NCI-H460 (cell line): Measurements from ENCODE around the gene CNPPD1. TPM values are rescaled to one million over a fixed set of nuclear protein-coding genes. Genes with fewer than 3 reads are reported as not detected.

Experiments used
- DNase-seq: peaks from one replicate; pipeline ENCODE4 v3.0.0-alpha.2; 2016; ENCODE audit warnings: low read depth; ENCODE audit errors: extremely low read depth
- polyA plus RNA-seq: library from polyadenylated mRNA; depleted of rRNA; stranded (reverse); fragments of >200 nt; gene quantifications from 2 replicates; pipeline ENCODE4 v1.2.3, GENCODE V29; 2014; cell fraction: nucleus; rRNA removed
- total RNA-seq: library from RNA; depleted of rRNA; stranded (reverse); fragments of >200 nt; shearing (Covaris generic); gene quantifications from 2 replicates; pipeline ENCODE4 v1.2.3, GENCODE V29; 2014; rRNA removed

The CNPPD1 gene
- total RNA-seq, result 21.7 and 23.8 TPM in 2 replicates
- 42.6 and 49.2 TPM in 2 replicates for polyA plus RNA-seq

DNA sequence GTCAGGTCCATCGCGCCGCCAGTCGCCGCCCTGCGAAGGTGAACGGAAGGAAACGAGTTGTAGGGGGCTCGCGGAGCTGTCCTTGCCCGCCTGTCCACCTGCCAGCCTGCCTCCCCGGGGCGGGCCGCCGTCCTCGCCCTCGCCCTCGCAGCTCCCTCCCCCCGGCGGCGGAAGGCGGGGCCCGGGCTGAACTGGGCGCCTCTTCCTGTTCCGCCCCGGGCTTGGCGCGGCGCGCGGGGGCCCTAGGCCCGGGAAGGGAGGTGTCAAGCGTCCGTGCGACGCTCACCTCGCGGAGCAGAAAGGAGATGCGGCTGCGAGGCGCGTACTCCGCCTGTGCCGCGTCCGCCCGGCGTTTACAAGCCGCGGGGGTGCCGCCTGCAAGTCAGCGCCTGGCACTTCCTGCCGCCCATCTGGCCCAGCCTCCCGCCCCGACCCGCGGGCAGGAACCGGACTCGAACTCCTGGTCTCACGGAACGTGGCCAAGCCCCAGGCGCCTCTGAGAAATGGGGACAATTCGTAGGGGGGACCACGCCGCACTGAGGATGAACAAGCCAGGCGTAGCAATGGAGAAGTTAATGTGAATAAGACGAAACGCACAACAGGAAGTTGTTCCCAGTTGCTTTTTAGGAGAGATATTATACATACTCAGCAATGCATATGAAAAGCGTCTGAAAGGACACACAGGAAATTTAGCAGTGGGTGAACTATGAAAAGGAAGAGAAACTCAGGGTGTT is at the start of gene CNPPD1:
TSS of gene CNPPD1 (minus strand) at position 108 of the 734 bp plus-strand sequence. CDS start at position 11, 97 bp downstream.
- DNase-seq, result peak; percentile 75

- no peak for DNase-seq
These were observed 48.6 kb upstream of the CNPPD1 start for GRCh38 chr2:219225350-219225749.

GRCh38 chr2:219223831-219224610 is 47.3 kb upstream of the CNPPD1 start:
- DNase-seq, result no peak

- no peak for DNase-seq
These were observed 45.3 kb upstream of the CNPPD1 start for GRCh38 chr2:219221957-219222518.

DNA sequence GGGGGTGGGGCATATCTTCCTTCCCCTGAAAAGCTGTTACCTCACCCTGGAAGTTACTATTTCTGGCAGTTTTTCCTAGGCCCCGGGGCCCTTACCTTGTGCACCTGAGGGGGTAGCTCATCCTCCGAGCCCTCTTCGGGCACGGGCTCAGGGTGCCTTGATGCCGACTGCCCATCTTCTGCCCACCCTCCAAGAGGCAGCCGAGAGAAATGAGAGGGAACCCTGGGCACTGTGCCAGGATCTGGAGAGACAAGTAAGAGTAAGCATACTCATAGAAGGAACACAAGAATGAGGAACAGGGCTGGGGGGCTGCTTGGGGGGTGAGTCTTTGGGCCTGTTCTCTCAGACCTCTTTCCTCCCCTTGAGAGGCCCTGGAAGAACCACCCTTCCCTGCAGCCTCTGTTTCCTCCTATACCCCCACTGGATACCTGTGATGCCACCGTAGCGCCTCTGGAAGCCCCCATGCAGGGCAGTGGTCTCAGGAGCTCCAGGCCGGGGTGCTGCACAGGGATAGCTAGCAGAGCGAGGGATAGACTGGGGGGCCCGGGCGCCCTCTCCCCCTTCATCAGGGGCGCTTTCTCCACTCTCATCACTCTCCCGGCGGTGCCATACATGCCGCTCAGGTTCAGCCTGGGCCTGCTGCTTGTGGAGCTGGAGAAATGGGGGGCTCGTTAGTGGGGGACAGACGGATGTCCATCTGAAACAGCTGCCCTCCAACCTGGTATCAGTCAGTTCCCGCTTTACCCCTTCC is 44.1 kb upstream of the CNPPD1 start:
- no peak for DNase-seq

DNA sequence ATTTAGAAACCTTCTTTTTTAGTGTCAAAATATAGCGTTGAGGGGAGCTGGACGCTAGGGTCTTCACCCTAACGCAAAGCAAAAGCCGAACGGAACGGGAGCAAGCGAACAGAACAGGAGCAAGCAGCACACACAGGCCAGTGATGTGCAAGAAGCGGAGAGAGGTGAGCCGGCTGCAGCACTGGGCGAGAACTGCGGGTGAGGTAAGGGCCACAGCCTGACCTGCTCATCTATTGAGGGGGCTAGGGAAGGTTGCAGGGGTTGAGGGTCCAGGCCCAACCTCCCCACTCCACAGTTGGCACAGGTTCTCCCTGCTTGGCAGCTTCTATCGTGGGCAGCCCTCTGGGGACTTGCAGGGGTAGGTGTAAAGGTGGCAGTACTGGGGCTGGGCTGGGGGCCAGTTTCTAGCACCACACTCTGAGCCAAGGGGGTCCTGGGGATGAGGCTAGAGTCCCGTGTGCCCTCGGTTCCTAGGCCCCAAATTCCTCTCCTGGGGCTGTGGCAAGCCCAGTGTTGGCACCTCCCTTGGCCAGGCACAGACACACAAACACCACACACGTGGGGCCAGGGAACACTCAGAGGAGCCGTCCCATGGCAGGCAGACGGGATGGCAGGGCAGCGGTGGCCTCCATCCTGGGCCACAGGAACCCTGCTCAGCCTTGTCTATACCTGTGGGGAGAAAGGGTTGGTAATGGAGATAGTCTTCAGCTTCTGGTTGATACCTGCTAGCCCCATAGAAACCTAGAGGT is 43.2 kb upstream of the CNPPD1 start:
- DNase-seq, result no peak

DNA sequence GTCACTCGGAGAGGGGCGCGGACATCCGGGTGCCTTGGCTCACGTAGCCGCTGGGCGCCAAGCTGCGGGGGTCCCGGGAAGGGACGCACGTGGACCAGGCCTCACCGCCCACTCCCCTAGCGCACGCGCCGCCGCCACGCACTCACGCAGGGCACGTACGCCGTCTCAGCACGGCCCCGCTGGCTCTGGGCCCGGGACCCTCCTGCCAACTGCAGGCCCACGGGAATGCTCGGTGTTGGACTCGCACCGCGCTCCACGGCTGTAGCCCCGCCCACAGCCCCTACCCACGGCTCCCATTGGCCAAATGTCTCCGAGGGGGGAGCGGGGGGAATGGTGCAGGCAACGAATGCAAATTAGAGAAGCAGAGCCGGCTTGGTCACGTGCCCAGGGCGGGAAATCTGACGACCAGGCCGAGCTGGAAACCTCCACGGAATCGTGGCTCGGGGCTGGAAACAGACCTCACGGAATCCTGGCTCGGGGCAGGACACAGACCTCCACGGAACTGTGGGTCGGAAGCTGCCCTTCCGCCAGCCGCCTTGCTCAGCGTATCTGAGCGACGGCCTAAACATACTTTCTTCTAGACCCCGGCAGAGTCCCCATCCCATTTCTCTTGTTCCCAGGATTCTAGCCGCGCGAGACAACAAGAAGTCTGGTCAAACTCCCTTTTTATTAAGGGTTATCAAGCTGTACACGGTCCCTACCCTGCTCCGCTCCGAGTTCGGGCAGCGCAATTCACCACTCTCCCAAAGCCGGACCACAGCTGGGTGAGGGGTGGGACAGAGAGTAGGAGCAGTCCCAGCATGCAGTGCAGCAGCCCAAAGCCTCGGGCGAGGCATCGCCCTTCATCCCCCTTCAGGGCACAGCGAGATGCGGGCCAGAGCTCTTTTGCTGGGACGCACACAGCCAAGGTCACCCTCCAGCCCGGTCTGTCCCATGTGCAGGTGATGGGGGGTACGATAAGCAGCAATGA is 42.3 kb upstream of the CNPPD1 start, which contains the start of gene ABCB6:
TSS of gene ABCB6 (minus strand) at position 227 of the 970 bp plus-strand sequence. CDS start 285 bp downstream, outside the sequence.
- peak; percentile 93 for DNase-seq

- DNase-seq, result peak; percentile 48
These were observed 41.5 kb upstream of the CNPPD1 start for GRCh38 chr2:219218217-219218731.

- DNase-seq, result no peak
These were observed 39.8 kb upstream of the CNPPD1 start for GRCh38 chr2:219216535-219216915.

DNA sequence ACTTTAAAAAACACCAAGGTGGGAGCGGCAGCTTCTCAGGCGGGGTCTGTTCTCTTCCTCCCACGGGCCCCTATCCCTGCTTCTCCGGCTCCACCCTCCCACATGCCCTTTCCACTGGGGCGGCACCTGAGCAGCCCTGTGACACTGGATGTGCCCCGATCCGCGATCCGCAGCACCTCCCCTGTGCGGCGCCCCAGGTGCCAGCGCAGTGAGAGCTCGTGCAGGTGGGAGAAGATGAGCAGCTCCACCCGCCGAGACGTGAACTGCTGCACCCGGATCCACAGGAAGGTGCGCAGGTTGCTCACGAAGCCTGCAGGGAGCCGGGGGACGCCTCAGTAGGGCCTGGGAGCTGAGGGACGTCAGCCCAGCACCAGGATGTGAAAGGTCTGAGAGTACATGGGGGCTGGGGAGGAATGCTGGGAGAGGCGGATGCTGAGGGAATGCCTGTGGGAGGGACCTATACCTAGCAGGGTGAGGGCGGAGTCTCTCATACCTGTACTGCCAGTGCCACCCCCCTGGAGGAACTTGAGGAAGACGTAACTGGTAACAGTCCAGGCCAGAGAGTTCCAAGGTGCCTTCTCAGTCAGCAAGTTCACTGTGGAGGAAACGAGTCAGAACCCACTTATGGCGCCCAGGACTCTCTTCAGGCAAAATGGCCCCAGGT is 39.3 kb upstream of the CNPPD1 start:
- DNase-seq, result no peak

GRCh38 chr2:219214786-219215185 is 38.1 kb upstream of the CNPPD1 start:
- DNase-seq, result no peak

- no peak for DNase-seq
These were observed 37.4 kb upstream of the CNPPD1 start for GRCh38 chr2:219214141-219214540.

DNA sequence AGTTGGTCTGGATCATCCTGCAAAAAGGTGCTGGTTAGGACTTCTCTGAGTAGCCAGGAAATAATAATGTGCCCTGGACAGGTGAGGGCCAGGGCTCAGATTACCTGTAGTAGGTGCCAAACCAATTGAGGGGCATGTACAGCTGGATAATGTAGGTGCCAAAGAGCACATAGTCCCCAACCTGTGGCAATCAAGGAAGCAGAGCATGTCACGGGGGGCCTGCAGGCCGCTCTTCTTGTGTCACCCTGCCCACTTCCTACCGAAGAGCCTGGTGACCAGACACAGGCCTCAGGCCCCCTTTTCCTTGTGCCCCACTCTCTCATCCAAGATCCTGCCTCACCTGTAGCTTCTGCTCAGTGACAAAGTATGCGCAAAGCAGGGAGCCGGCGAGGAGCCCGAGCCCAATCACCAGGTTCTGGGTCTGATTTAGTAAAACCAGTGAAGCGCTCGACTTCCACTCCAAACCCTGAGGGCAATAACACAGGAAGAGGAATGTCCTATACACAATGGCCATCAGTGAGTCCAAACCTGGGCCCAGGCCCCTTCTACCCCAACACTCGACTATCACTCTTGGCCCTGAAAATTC is 36.9 kb upstream of the CNPPD1 start:
- no peak for DNase-seq

DNA sequence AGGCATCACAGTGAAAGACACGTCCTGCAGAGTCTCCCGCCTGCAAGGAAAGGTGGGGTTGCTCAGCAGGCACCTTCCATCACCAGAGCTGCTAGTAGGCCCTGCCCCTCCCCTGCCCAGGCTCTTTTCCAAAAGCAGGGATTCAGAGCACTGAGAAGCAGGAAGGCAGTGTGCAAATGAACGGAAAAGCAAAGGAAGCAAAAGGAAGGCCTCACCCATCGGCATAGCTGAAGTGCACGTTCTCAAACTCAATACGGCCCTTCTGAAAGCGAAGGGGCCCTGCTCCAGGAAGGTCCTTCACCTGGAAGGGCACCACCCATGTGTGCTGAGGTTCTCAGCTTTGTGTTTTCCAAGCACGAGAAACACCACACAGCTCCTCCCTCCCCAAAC is 36.3 kb upstream of the CNPPD1 start:
- DNase-seq, result no peak

DNA sequence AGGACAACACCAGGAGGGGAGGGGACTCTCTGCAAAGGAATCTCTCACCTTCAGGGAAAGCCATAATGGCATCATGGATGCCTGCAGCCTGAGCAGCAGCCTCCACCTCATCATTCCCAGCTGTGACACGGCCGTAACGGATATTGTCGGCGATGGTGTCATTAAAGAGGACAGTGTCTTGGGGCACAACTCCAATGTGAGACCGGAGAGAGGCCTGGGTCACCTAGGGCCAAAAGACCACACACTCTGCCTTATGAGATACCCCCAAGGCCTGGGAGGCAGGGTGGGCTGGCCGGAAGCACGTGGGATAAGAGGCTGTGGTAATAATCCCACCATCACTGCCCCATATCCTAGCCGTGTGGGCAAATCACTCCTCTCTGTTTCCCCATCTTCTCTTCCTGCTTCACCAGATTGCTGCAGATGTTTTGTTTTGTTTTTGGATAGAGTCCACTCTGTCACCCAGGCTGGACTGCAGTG is 34.2 kb upstream of the CNPPD1 start:
- no peak for DNase-seq

GRCh38 chr2:219210196-219210885 is 33.6 kb upstream of the CNPPD1 start:
- no peak for DNase-seq
